HTERT RPE-1 (cell line): ENCODE data around the gene GLP1R.

Experiments used
- in situ Hi-C: fragments of 300-500 bp; cut with MboI; formaldehyde crosslinking; loops from 4 replicates; pipeline ENCODE4 v1.14.3; 2020; ENCODE audit warnings: low sequenced_read_pairs

The GLP1R gene

GRCh38 chr6:39085129-39085797, 36.7 kb downstream of the GLP1R start:
- in situ Hi-C loops = no loop called here

- in situ Hi-C loops = no loop called here
Measured at GRCh38 chr6:39086294-39086693, 37.7 kb downstream of the GLP1R start.

GRCh38 chr6:39086711-39087110, 38.1 kb downstream of the GLP1R start:
- in situ Hi-C loops = no loop called here

- in situ Hi-C loops = no loop called here
Measured at GRCh38 chr6:39087197-39087596, 38.6 kb downstream of the GLP1R start.

- in situ Hi-C loops = no loop called here
Measured at GRCh38 chr6:39088331-39088730, 39.8 kb downstream of the GLP1R start.

- in situ Hi-C loops = no loop called here
Measured at GRCh38 chr6:39090036-39090435, 41.5 kb downstream of the GLP1R start.

GRCh38 chr6:39091220-39091619, 42.6 kb downstream of the GLP1R start:
- in situ Hi-C loops = no loop called here

GRCh38 chr6:39092124-39092523, 43.5 kb downstream of the GLP1R start:
- in situ Hi-C loops = no loop called here

GRCh38 chr6:39093149-39093708, 44.6 kb downstream of the GLP1R start:
- in situ Hi-C loops = no loop called here

- in situ Hi-C loops = no loop called here
Measured at GRCh38 chr6:39095578-39095977, 47.0 kb downstream of the GLP1R start.

GRCh38 chr6:39100358-39100757, 51.8 kb downstream of the GLP1R start:
- in situ Hi-C loops = no loop called here

GRCh38 chr6:39102071-39102820, 53.7 kb downstream of the GLP1R start:
- in situ Hi-C loops = no loop called here

GRCh38 chr6:39102821-39103136, 54.2 kb downstream of the GLP1R start:
- in situ Hi-C loops = no loop called here

- in situ Hi-C loops = no loop called here
Measured at GRCh38 chr6:39104528-39104927, 55.9 kb downstream of the GLP1R start.

- in situ Hi-C loops = no loop called here
Measured at GRCh38 chr6:39107034-39107433, 58.5 kb downstream of the GLP1R start.

GRCh38 chr6:39107641-39108040, 59.1 kb downstream of the GLP1R start:
- in situ Hi-C loops = no loop called here

- in situ Hi-C loops = no loop called here
Measured at GRCh38 chr6:39108041-39108839, 59.7 kb downstream of the GLP1R start.

GRCh38 chr6:39111280-39111679, 62.7 kb downstream of the GLP1R start:
- in situ Hi-C loops = no loop called here

GRCh38 chr6:39113788-39114187, 65.2 kb downstream of the GLP1R start:
- in situ Hi-C loops = no loop called here

GRCh38 chr6:39114388-39114703, 65.8 kb downstream of the GLP1R start:
- in situ Hi-C loops = no loop called here

- in situ Hi-C loops = no loop called here
Measured at GRCh38 chr6:39114704-39115599, 66.4 kb downstream of the GLP1R start, which contains the start of gene SAYSD1. TSS of gene SAYSD1 (minus strand) at chr6:39115186. CDS start at chr6:39115089, 97 bp downstream.
